DOHH2 (cell line): Measurements from ENCODE around the gene MTURN.

Source experiments
- H3F3A ChIP-seq: fragments of 200-600 bp; sonication (generic), shearing (Covaris generic); 2 replicates; pipeline ENCODE4 v1.6.0; 2016; ENCODE audit warnings: antibody characterized with exemption, mild to moderate bottlenecking; ENCODE audit not compliant: control insufficient read depth, insufficient read depth
- H3K27ac ChIP-seq: fragments of 200-600 bp; sonication (generic); 2 replicates; pipeline ENCODE4 v1.5.1; 2014; ENCODE audit warnings: low read depth, mild to moderate bottlenecking, low read length, moderate library complexity
- H3K27me3 ChIP-seq: fragments of 200-600 bp; sonication (generic); 2 replicates; pipeline ENCODE4 v1.6.1; 2014; ENCODE audit warnings: mild to moderate bottlenecking, low read length, mixed read lengths; ENCODE audit not compliant: control insufficient read depth
- H3K36me3 ChIP-seq: fragments of 200-600 bp; sonication (generic); 2 replicates; pipeline ENCODE4 v1.6.1; 2014; ENCODE audit warnings: mild to moderate bottlenecking, low read length, moderate library complexity, mixed read lengths; ENCODE audit not compliant: control insufficient read depth
- H3K4me1 ChIP-seq: fragments of 200-600 bp; sonication (generic); 2 replicates; pipeline ENCODE4 v1.6.1; 2014; ENCODE audit warnings: mild to moderate bottlenecking, low read length, mixed read lengths; ENCODE audit not compliant: control insufficient read depth
- H3K4me2 ChIP-seq: fragments of 200-600 bp; sonication (generic); 2 replicates; pipeline ENCODE4 v1.6.0; 2014; ENCODE audit warnings: mild to moderate bottlenecking, low read length, moderate library complexity
- H3K4me3 ChIP-seq: fragments of 200-600 bp; sonication (generic); 2 replicates; pipeline ENCODE4 v1.5.1; 2014; ENCODE audit warnings: mild to moderate bottlenecking, low read length, mixed read lengths
- H3K79me2 ChIP-seq: fragments of 200-600 bp; sonication (generic); 2 replicates; pipeline ENCODE4 v1.6.1; 2014; ENCODE audit warnings: mild to moderate bottlenecking, low read length, mixed read lengths; ENCODE audit not compliant: control insufficient read depth
- H3K9me2 ChIP-seq: fragments of 200-600 bp; sonication (generic); replicated peaks from 2 replicates; pipeline ENCODE4 v1.6.1; 2014; ENCODE audit warnings: mild to moderate bottlenecking, low read length, mixed read lengths; ENCODE audit not compliant: control insufficient read depth
- H3K9me3 ChIP-seq: fragments of 200-600 bp; sonication (generic); 2 replicates; pipeline ENCODE4 v1.6.1; 2014; ENCODE audit warnings: antibody characterized with exemption, low read length, mixed read lengths; ENCODE audit not compliant: control insufficient read depth, insufficient read depth
- H4K20me1 ChIP-seq: fragments of 200-600 bp; sonication (generic); 2 replicates; pipeline ENCODE4 v1.6.0; 2014; ENCODE audit warnings: low read depth, mild to moderate bottlenecking, antibody characterized with exemption, low read length, moderate library complexity; ENCODE audit not compliant: control insufficient read depth, insufficient read depth
- CTCF ChIP-seq: fragments of 200-600 bp; sonication (generic); IDR thresholded peaks from one replicate; pipeline ENCODE4 v1.5.1; 2014; ENCODE audit warnings: antibody characterized with exemption, mild to moderate bottlenecking, low read depth, low read length; ENCODE audit not compliant: poor library complexity, severe bottlenecking
- EZH2phosphoT487 ChIP-seq: fragments of 200-600 bp; sonication (generic); IDR thresholded peaks from 2 replicates; pipeline ENCODE4 v1.6.1; 2017; ENCODE audit warnings: borderline replicate concordance, mild to moderate bottlenecking, antibody characterized with exemption, low read length, moderate library complexity, mixed read lengths

Gene MTURN

GRCh38 chr7:30144657-30145306 is 10.0 kb downstream of the MTURN start:
- H3K4me2 ChIP-seq = no peak overlapping the region
- no peak for TF ChIP-seq CTCF
- TF ChIP-seq EZH2phosphoT487 = no peak

GRCh38 chr7:30145426-30145970 is 10.7 kb downstream of the MTURN start:
- H3K4me1 ChIP-seq = peaks cover 30% of the 10 kb centered on the region
- H3K4me2 ChIP-seq = no peak overlapping the region
- no peaks in the 10 kb centered on the region for H3K9me3 ChIP-seq
- H3K9me2 ChIP-seq = no peaks in the 10 kb centered on the region
- peaks cover 4% of the 10 kb centered on the region; the same call in 1 of the 2 replicates for H3F3A ChIP-seq
- H3K36me3 ChIP-seq = no peaks in the 10 kb centered on the region
- no peaks in the 10 kb centered on the region for H3K79me2 ChIP-seq
- H3K4me3 ChIP-seq = no peak overlapping the region
- no peaks in the 10 kb centered on the region for H3K27me3 ChIP-seq
- no peak for TF ChIP-seq EZH2phosphoT487
- no peak for TF ChIP-seq CTCF
- H4K20me1 ChIP-seq = no peaks in the 10 kb centered on the region
- no peak overlapping the region for H3K27ac ChIP-seq

More at GRCh38 chr7:30144657-30145306, 10.0 kb downstream of the MTURN start:
- H3F3A ChIP-seq = peaks cover 4% of the 10 kb centered on the region; the same call in 1 of the 2 replicates
- H3K36me3 ChIP-seq = no peaks in the 10 kb centered on the region
- no peak overlapping the region for H3K4me3 ChIP-seq
- no peaks in the 10 kb centered on the region for H3K79me2 ChIP-seq
- H3K27ac ChIP-seq = no peak overlapping the region
- H3K27me3 ChIP-seq = no peaks in the 10 kb centered on the region
- H3K9me3 ChIP-seq = no peaks in the 10 kb centered on the region
- no peaks in the 10 kb centered on the region for H4K20me1 ChIP-seq
- no peaks in the 10 kb centered on the region for H3K9me2 ChIP-seq
- H3K4me1 ChIP-seq = peaks cover 30% of the 10 kb centered on the region

GRCh38 chr7:30146127-30146612 is 11.4 kb downstream of the MTURN start:
- H3K9me3 ChIP-seq = no peaks in the 10 kb centered on the region
- H3F3A ChIP-seq = peaks cover 4% of the 10 kb centered on the region; the same call in 1 of the 2 replicates
- H4K20me1 ChIP-seq = no peaks in the 10 kb centered on the region
- H3K27ac ChIP-seq = no peak overlapping the region
- H3K4me3 ChIP-seq = no peak overlapping the region
- no peaks in the 10 kb centered on the region for H3K36me3 ChIP-seq
- H3K4me1 ChIP-seq = peaks cover 30% of the 10 kb centered on the region
- no peak overlapping the region for H3K4me2 ChIP-seq
- H3K27me3 ChIP-seq = no peaks in the 10 kb centered on the region
- no peaks in the 10 kb centered on the region for H3K79me2 ChIP-seq
- H3K9me2 ChIP-seq = no peaks in the 10 kb centered on the region
- no peak for TF ChIP-seq EZH2phosphoT487
- TF ChIP-seq CTCF = no peak
